ENCODE data around the gene LRRFIP1.
A peak's percentile ranks its signal among the peaks of the same experiment; 100 is the strongest.

Gene LRRFIP1

DNA sequence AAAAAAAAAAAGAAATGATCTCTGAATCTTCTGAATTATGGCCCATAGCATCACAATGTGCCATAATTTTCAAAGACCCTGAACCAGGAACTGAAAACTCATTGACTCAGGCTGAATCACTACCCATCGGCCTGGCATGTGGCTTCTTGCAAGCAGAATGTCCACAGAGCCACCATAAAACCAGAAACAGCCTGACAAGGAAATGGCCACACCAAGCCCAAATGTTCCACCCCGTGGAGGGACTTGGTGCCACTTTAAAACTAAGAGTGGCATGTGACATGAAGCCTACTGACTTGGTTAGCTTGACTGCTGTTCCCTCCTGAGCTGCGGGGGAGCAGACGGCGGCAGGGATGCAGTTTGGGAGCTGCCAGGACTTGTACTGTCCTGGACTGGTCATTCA lies 100.0 kb downstream of the LRRFIP1 start:
- no peak for DNase-seq

DNA sequence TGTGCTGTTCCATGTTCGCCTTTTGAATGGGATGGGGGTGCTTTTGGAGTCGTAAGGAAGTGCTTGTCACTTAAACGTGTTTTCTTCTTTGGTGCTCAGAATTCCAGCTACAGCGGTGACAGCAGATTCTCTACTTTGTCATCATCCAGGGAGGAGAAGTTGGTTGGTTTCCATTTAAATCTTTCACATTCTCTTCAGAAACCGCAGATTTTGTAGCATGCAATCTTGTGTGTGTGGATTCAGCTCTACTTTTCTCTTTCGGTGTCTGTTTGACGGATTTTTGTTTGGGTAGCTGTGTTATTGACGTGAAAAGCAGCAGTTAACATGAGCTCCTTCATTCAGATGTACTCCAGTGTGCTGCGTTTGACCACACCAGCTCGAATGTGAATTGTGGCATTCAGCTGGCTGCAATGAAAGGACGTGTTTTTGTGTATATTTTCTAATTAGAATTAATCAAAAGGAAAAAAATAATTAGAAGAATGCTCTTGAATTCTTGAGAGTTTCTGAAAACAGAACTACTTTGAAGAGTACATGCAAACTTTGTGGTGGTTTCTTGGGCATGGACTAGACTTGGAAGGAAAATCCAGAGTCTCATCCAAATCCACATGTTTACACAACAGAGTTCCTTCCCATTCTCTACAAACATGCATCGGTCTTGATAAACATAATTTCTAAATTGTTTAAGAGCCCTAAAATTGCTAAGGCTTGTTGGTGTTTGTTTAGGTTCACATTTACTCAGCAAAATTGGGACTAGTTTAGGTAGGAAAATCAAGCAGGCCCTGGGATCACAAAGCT lies 102.5 kb downstream of the LRRFIP1 start:
- peak; percentile 36 for DNase-seq

DNA sequence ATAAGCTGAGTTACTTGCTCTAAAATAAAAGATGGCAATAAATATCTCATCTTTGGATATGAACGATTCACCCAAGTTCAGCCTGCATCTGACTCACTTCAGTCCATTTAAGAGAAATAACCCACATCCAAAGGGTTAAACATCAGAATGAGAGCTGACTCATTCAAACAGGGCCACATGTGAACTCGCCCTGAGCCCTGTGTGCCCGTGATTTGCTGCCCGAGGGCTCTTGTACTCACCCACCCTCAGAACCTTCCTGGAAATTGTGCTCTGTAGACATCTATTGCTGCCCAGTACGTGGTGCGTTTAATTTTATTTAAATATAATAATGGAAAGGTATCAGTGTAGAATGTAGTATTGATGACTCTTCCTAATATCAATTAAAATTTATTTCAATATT lies 104.3 kb downstream of the LRRFIP1 start:
- peak; percentile 67 for DNase-seq

DNA sequence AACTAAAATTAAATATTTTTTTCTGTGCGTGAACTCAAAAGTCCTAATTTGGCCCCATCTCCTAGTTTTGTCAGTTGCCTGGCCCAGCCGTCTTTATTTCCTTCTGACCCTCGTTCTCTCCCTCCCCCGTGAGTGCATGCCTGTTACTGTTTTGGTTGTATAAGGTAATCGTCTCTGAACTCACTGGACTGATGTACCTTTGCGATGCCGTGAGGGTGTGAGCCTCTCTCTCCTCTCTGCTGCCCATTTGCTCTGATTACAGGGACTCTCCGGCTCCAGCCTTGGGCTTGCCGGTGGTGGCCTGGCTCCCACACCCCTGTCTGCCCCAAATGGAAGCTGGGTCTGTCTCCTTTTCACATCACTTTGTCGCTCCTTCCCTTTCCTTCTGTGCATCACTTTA lies 104.7 kb downstream of the LRRFIP1 start:
- DNase-seq = no peak

DNA sequence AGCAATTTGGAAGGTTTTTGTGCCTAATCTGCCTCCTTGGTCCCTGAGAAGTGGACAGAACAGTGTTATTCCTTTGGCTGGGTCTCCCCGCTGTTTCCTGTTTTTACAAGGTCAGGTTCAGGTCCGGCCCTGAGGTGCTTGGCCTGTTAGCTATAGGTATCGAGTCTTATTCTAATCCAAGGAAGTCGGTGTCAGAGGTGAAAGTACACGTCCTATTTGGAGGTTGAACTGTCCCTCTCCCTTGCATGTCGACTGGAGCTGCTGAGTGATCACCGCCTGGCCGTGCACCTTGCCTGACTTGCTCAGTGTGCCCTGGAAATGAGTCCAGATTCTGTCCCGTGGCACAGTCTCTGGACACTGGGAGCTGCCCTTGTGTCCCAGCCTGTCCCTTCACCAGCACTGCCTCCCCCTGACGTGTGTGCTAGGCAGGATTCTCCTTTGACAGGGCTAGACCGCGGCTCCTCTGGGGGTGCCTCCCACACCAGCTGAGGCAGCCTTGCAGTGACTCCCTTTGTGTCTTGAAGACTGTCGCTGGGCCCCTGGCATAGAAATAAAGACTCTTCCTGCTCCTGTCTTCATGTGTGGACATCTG lies 105.5 kb downstream of the LRRFIP1 start:
- DNase-seq = no peak

DNA sequence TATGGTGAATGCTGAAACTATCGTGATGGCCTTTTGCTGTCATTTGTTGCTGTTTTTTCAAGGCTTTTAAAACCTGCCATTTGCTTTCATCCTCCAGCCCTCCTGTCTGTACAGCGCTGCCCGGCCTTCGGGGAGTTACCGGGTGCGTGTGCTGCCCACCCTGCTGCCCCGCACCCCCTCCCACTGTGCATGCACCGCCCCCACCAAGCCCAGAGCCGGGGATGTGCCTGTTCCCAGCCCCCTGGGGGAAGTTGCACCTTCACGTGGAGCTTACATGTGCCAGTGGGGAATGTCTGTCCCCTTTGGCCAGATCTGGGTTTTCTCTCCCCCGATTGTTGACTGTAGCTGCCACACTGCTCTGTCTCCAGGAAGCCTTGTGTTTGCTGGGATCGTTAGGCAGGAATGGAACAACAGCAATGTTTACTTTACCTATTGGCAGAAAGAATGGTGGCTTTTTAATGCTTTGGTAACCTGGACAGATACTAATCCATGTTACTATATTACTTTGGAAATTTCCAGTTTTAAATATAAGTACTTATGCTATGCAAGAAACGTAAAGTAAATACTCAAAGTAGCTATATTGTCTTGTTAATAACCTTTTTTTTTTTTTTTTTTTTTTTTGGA lies 106.4 kb downstream of the LRRFIP1 start:
- no peak for DNase-seq

DNA sequence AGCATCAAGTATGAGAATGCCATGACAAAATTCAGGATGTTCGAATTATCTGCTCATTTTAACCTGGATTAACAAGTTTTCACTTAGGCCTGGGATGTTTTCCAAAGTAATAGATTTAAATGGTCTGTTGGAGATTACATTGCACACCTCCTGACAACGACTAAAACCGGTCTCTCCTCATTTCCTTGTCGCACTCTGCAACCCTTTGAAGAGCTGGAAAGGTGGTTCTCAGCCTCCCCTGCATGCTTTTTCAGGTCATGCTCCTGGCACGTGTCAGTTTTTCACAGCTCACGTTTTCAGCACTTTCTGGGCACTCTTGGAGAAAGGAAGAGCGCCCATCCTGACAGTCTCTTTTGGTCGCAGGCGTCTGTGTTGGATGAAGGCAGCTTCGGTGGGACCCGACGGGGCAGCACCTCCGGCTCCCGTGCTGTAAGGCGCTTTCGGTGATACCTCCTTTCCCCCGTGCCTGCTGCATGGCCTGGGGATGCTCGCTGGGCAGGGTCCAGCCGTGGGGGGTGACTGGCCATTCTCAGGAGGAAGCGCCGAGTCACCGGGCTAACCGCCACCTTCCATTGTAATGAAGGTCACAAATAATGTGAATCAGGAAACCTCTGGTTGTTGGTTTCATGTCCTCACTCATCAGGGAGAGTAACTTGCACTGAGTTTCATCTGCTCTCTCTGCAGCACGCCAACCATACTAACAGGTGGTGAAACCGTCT lies 107.7 kb downstream of the LRRFIP1 start:
- DNase-seq = no peak

DNA sequence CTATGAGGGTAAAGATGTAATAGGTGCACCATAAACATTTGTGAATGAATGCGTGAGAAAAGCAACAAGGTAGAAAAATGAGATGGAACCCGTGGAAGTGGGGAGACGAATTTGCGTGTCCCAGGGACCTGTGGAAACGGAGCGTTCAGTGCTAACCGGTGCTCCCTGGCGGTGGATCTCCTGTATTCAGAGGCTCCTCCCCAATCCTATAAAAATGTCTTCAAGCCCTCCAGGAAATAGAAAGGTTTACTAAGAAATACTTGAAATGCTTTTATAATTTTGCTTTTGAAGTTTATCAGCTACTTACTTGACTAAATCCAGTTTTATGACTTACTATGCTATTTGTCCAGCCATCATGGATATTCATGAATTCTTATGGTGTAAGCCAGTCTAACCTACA lies 108.4 kb downstream of the LRRFIP1 start:
- no peak for DNase-seq

DNA sequence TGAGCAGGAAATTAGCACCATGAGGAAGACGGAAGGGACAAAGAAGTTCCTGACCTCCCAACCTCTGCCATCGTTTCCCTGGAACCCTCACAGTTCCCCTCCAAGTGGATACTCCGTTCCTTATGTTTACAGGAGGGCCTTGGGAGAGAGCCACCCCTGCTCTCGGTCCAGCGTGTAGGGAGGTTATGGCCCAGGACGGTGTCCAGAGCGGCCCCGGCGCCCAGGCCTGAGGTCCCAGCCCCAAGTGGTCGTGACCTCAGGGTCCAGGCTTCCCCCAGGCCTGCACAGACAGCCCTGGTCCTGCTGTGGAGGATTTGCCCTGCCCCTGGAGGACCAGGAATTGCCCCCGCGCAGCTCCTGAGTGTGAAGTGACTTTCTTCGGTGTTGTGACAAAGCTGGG lies 109.4 kb downstream of the LRRFIP1 start:
- no peak for DNase-seq

DNA sequence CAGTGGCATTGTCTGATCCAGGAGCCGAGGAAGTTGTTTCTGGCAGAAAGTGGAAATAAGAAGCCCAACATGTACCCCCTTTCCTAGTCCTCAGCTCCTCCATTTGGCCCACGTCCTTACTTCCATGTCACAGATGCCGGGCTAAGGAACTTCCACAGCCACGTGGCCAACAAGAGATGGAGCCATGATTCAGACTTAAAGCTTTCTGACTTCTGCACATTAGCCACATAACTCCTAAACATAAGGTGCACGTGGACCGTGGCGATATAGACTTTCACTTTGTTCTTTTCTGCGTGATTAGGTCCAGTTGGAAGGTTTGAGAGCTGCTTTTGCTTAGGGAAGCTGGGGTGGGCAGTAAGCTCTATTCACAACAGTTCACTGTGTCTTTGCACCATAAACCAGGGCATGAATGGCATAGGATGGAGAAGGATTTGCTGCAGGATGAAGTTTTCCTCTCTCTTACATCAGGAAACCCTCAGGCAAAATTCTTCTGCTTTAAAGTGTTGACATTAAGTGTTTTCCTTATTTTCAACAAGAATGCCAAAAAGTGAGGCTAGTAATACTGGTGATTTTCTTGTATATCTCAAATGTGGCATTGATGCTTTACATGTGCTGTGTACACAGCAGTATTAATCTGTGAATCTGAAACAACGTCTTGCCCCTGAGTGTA lies 109.9 kb downstream of the LRRFIP1 start:
- DNase-seq = no peak

DNA sequence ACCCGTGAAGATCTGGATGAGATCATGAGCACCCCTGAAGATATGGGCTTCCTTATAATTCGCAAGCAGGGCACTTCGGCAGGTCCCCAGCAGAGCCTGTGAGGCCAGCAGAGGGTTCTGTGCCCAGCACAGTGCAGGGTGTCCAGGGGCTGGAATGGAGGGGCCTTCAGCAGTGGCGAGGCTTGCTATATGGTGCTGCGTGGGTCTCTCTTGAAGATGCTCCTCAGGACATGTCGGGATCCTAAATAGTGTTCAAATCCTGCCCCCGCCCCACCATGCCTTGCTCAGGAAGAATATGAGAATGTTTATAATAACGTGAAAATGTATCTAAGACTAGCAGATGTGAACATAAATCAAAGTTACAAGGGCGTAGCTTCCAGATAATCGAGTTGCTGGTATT lies 110.9 kb downstream of the LRRFIP1 start:
- no peak for DNase-seq

DNA sequence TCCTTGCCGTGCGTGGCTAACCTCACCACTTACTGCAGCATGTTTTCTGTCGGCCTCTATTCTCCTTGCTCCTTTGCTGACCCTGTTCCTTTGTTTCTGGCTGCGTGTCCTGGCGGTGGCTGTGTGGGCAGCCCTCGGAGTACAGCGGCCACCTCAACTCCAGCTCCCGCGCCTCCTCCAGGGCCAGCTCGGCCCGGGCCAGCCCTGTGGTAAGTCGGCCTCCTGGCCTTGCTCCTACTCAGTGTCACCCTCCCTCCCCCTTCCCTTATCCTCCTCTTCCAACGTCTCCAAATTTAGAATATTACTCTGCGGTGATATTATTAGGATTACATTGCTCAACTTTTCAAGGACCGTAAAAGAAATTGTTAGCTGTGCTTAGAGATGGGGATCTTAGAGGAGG lies 111.7 kb downstream of the LRRFIP1 start:
- DNase-seq = no peak

DNA sequence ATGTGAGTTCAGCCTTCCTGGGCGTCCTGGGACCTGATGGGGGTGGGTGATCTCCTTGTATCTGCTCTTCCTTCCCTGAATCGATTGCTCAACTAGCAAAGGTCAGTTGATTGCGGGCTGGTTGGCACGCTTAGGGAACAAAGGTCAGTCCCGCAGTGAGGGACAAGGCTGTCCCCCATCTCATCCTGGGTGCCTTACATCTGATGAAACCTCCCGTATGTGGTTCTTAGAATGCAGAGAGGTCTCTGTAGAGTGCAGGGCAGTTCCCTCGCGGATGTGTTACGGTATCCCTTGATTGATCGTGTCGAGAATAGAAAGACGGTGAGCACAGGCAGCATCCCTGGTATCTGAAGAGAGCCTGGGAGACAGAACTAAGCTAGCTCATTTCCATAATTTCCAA lies 114.8 kb downstream of the LRRFIP1 start:
- DNase-seq = no peak

DNA sequence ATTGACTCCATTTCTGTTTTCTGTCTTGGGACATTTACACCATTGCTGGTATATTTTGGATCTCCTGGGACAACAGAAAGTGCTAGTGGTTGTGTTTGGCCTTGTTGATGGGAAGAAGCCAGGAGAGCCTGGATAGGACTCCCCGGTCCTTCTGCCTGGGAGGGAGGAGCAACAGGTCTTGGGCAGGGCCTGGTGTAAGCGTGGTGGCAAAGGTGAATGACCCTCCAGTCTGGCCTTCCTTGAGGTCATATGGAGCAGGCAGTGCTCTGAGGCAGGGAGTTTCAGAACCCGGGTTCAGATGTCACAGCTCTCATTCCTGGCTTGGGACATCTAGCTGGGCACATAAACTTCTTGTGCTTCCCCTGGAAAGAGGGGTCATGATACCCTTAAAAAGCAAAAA lies 115.2 kb downstream of the LRRFIP1 start:
- DNase-seq = no peak

DNA sequence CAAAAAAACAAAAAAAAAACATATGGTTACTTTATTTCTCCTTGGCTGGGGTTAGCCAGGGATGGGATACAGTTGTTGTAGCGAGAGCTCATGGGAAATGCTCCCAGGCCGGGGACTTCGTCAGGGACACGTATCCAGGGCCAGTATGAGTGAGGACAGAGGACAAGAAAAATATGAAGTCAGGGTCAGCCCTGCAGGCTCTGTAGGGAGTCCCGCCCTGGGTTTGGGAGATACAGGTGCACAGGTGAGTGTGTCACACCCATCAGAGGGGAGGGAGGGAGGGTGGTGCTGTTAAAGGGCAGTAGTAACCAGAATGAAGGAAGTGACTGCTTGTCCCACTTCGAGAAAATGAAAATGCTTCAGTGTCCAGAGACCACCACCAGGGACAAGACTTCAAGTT lies 115.6 kb downstream of the LRRFIP1 start:
- DNase-seq = no peak

DNA sequence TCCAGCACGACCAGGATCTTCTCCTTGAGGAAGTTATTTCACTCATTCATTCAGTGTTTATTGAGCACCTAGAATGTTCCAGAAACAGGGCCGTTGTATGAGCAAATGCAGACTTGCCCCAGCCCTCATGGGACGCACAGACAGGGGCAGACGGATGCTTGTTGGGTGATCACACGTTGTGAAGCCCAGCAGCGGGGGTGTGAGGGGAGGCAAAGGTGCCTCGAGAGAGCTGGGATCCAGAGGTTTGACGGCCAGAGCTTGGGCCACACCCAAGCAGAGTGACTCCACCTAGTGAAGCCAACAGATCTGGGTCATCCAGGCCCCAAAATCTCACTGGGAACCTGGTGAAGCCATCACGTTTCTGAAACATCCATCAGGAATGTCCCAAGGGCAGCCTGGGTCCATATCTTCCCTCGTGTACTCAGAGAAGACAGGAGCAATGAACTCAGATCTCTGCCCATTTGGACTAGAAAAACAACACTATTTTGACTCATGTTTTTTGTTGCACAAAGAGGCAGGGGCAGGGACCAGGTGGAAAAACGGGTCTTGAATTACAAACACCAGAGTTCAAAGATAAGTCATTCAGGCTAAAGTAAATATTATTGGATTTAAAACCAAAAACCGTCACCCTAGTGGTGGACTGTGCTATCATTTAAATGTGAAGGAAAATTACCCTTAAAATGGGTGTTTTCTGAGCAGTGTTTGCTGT lies 116.3 kb downstream of the LRRFIP1 start:
- no peak for DNase-seq

DNA sequence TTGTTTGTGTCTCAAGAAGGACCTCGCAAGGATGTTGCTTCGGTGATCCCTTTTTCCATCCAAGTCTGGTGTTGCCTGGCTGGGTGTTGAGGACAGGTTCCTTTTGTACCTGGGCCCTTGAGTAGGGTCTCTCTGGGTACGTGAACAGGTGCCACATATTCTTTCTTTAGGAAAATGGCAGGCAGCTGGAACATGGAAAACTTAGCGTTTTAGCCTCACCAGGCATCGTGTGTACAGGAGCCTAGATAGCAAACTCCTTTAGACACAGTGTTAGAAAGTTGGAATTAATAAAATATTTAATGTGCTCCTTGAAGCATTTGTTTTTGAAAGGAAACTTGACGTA lies 116.9 kb downstream of the LRRFIP1 start:
- DNase-seq = no peak

DNA sequence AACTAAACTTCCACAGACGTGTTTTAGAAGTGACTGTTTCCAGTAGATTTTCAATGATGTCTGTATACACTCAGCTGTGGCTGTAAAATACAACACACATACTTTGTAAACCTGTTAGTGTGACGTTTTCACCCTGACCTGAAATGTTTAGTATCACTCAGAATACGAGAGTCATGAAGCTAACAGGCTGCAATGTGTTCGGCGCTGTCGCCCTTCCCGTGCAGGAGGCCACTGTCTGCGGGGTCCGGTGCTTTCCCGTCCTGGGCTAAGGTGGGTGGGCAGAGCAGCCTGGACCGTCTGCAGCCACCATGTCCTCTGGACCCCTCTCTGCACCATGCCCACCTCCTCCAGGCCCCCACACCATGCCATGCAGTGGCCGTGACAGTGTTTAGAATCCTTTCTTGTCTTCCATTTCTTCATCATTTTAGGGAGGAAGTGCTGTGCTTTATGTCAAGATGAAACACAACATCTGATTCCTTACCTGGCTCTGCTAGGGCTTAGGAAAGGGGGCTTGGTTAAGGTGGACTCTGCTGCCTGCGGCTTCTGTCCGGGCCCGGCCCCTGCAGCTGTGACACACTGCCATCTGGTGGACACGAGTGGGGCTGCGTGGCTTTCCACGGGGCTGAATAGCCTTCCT lies 117.3 kb downstream of the LRRFIP1 start:
- DNase-seq = peak; percentile 56

DNA sequence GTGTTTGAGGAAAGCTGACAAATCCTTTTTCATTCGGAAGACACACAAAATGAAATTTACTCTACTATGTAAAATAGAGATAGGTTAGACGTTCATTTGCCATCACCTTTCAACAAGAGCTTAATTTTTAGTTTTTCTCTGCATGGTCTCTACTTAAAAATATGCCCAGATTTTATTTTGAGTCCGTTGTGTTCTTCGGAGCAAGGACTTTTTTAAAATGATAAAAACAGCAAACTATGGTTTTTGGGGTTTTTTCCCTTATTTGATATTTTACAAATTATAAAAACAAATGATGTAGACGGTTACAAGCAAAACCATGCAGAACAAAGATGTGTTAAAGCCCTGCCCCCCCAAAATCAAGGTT lies 117.8 kb downstream of the LRRFIP1 start:
- DNase-seq = no peak

DNA sequence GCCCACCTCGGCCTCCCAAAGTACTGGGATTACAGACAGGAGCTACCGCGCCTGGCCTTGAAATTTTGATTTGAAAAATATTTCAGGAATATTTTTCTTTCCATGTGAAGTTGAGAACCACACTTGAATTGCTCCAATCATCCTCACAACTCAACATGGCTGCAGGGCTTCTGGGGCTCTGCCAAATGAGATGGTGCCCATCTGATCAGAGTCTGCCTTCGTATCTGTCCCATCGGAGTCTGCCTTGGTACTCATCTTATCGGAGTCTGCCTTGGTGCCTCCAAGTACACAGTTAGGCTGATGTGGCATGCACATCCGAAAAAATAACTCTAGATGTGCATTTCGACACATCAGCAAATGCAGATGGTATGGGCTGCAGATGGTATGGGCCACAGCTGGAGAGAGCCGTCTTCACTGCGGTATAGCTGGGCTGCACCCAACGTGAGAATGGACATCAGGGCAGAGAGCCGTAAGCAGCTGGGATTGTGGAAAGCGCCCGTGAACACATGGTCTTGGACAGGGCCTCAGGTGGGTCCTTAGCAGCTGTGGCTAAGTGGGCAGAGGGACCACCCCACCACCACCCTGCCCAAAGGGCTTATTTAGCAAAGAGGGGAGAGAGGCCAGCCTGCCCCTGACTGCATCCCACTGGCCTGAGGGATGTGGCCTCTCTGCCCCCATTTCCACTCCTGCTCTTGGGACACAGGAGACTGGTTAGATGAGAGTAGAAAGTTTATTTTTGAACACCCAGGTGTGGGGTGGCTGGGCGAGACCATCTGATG lies 119.1 kb downstream of the LRRFIP1 start:
- DNase-seq = no peak

DNA sequence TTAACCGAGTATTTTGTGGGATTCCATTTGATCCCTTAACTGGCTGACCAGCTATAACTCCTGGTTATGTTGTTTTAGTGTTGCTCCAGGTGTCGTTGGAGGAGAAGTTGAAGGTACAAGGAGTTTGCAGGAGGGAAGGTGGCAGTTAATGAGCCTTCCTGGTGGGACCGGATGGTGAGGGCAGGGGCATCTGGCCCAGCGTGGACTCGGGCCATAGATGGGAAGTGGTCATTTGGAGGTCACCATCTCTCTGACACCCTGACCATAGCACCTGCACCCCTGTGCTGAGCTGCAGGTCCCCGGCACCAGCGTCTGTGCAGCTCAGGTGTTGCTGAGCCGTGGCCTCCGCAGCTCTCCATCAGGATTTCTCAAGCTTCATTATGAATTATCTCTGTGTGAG lies 119.8 kb downstream of the LRRFIP1 start:
- no peak for DNase-seq
